ENCODE results near the gene MYLK2. TPM values are rescaled to one million over a fixed set of nuclear protein-coding genes. Genes with fewer than 3 reads are reported as not detected.

The MYLK2 gene
- total RNA-seq, 1 experiment from 2014 or later, result 0.74 TPM

DNA sequence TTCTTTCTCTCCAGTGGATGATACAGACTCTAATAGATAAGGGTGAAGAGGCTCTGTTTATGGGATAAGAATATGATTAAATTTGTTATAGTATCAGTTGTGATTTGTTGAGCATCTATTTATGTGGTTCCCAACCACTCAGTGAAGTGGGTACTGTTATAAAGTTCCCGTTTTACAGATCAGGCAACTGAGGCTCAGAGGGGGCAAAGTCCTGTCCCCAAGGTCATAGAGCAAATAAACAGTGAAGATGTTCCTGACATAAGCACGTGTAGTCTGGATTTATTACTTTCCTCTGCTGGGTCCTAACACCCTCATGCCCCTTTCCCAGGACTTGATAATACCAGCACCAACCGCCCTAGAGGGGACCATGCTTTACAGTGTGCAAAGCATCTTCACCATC is 47.1 kb downstream of the MYLK2 start:
- Histone ChIP-seq H2BK120ac (ENCODE audit: low read depth, low read length, poor library complexity, severe bottlenecking) (no peak overlapping the region), H3K56ac (ENCODE audit: insufficient read length, low read depth, low read length) (no peak overlapping the region), H2BK15ac (ENCODE audit: low read depth, low read length) (no peak overlapping the region), H4K91ac (ENCODE audit: insufficient read length, low read depth, low read length) (no peak overlapping the region), H3K23me2 (ENCODE audit: insufficient read length, low read depth, low read length, poor library complexity, severe bottlenecking) (peaks cover 17% of the 10 kb centered on the region), H3K18ac (ENCODE audit: insufficient read length, low read depth, low read length) (no peak overlapping the region), H3K4me2 (ENCODE audit: insufficient read depth, insufficient read length, low read length) (no peak overlapping the region), H3K27ac (ENCODE audit: insufficient read length, low read depth, low read length) (no peak overlapping the region), H3T11ph (ENCODE audit: low read length) (no peak overlapping the region), H2BK12ac (ENCODE audit: insufficient read length, low read depth, low read length) (no peak overlapping the region), H2BK5ac (ENCODE audit: insufficient read length, low read length) (no peak overlapping the region), H2BK20ac (ENCODE audit: low read depth, low read length, poor library complexity, severe bottlenecking) (no peak overlapping the region), H3K4me1 (ENCODE audit: insufficient read depth, low read length) (peaks cover 3% of the 10 kb centered on the region; the same call in 1 of the 2 replicates), H4K20me1 (ENCODE audit: control insufficient read depth, insufficient read depth, insufficient read length) (no peaks in the 10 kb centered on the region), H3K27me3 (ENCODE audit: insufficient read depth, low read length) (peaks cover 15% of the 10 kb centered on the region; the same call in 1 of the 2 replicates), H3K79me1 (ENCODE audit: insufficient read depth, low read depth, low read length, poor library complexity, severe bottlenecking) (no peaks in the 10 kb centered on the region), H3K23ac (ENCODE audit: insufficient read length, low read depth, low read length) (no peak overlapping the region), H4K5ac (ENCODE audit: insufficient read length, low read depth, low read length) (no peak overlapping the region), H3K14ac (ENCODE audit: insufficient read depth, low read length) (no peak overlapping the region), H2AFZ (ENCODE audit: low read length) (no peak overlapping the region), H3K79me2 (ENCODE audit: insufficient read depth, low read length) (no peaks in the 10 kb centered on the region), H2AK5ac (ENCODE audit: insufficient read length, low read length) (no peak overlapping the region), H4K8ac (replicated peaks; ENCODE audit: insufficient read length, low read depth, low read length) (no peak overlapping the region), H3K4ac (ENCODE audit: low read depth, low read length) (no peak overlapping the region), H3K9me3 (ENCODE audit: control insufficient read depth, low read depth, low read length) (no peaks in the 10 kb centered on the region), H3K9ac (ENCODE audit: extremely low read depth, insufficient read length, low read length) (no peak overlapping the region)
- Mint-ChIP-seq H3K9me3 (no peaks in the 10 kb centered on the region), H3K4me1 (peaks cover 30 to 45% of the 10 kb centered on the region in 2 experiments), H3K27me3 (ENCODE audit: low read depth) (peaks cover 56% of the 10 kb centered on the region), H3K27ac (no peak overlapping the region), H3K4me3 (no peak overlapping the region), H3K36me3 (ENCODE audit: insufficient read depth in 1 of 3, low read depth in 3 of 3) (no peaks in the 10 kb centered on the region; a peak in 1 of 7 replicates)
- TF ChIP-seq, protein P1, sequence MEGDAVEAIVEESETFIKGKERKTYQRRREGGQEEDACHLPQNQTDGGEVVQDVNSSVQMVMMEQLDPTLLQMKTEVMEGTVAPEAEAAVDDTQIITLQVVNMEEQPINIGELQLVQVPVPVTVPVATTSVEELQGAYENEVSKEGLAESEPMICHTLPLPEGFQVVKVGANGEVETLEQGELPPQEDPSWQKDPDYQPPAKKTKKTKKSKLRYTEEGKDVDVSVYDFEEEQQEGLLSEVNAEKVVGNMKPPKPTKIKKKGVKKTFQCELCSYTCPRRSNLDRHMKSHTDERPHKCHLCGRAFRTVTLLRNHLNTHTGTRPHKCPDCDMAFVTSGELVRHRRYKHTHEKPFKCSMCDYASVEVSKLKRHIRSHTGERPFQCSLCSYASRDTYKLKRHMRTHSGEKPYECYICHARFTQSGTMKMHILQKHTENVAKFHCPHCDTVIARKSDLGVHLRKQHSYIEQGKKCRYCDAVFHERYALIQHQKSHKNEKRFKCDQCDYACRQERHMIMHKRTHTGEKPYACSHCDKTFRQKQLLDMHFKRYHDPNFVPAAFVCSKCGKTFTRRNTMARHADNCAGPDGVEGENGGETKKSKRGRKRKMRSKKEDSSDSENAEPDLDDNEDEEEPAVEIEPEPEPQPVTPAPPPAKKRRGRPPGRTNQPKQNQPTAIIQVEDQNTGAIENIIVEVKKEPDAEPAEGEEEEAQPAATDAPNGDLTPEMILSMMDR (conservative IDR thresholded peaks at IDR 0.05), result no peak
- WGBS (ENCODE audit: extremely low coverage, insufficient read length, low lambda C conversion rate), result no CpG with 5 or more reads among the region's 3 CpGs
- no peak for DNase-seq

Measured in H9 (cell line).